HepG2 (cell line): ENCODE measurements around the gene CAP2.

Experiments used
- BRCA1 ChIP-seq: sonication (generic); formaldehyde crosslinking; IDR thresholded peaks from 2 replicates; pipeline ENCODE4 v1.4.0; 2020; ENCODE audit warnings: missing genetic modification reagents
- GLMP ChIP-seq: sonication (generic); formaldehyde crosslinking; IDR thresholded peaks from 2 replicates; pipeline ENCODE4 v1.9.0; 2021; ENCODE audit warnings: missing genetic modification reagents, mild to moderate bottlenecking, borderline replicate concordance
- JUND ChIP-seq: sonication (generic); formaldehyde crosslinking; IDR thresholded peaks from 2 replicates; pipeline ENCODE4 v1.8.0; 2022; ENCODE audit warnings: mild to moderate bottlenecking, missing genetic modification reagents
- RXRA ChIP-seq: sonication (generic); formaldehyde crosslinking; IDR thresholded peaks from 2 replicates; pipeline ENCODE4 v1.5.1; 2020; ENCODE audit warnings: missing genetic modification reagents
- YY1 ChIP-seq: IDR thresholded peaks from 2 replicates; pipeline ENCODE4 v1.6.1; 2011; ENCODE audit warnings: low read length, low read depth, moderate library complexity, mild to moderate bottlenecking; ENCODE audit not compliant: insufficient read depth, insufficient replicate concordance
- ZNF737 ChIP-seq: sonication (generic); formaldehyde crosslinking; IDR thresholded peaks from 2 replicates; pipeline ENCODE4 v1.5.0; 2020; ENCODE audit warnings: missing genetic modification reagents, mild to moderate bottlenecking, borderline replicate concordance
- TF ChIP-seq, protein P1 (sequence below): IDR thresholded peaks from 2 replicates; pipeline ENCODE4 v1.6.1; 2018; ENCODE audit warnings: missing genetic modification reagents, mild to moderate bottlenecking, missing compliant biosample characterization
- TF ChIP-seq, protein P2 (sequence below): sonication (generic); formaldehyde crosslinking; IDR thresholded peaks from 2 replicates; pipeline ENCODE4 v1.5.0; 2020; ENCODE audit warnings: mild to moderate bottlenecking, missing genetic modification reagents, moderate library complexity

GRCh38 chr6:17389274-17389847 is 4.0 kb upstream of the CAP2 start:
- TF ChIP-seq BRCA1 (CRISPR knock-in tag) (no peak), RXRA (no peak), JUND (CRISPR knock-in tag) (no peak), GLMP (CRISPR knock-in tag) (no peak), YY1 (no peak), ZNF737 (CRISPR knock-in tag) (no peak)
- TF ChIP-seq, protein P1, sequence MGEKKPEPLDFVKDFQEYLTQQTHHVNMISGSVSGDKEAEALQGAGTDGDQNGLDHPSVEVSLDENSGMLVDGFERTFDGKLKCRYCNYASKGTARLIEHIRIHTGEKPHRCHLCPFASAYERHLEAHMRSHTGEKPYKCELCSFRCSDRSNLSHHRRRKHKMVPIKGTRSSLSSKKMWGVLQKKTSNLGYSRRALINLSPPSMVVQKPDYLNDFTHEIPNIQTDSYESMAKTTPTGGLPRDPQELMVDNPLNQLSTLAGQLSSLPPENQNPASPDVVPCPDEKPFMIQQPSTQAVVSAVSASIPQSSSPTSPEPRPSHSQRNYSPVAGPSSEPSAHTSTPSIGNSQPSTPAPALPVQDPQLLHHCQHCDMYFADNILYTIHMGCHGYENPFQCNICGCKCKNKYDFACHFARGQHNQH (CRISPR knock-in tag), result no peak
- TF ChIP-seq, protein P2, sequence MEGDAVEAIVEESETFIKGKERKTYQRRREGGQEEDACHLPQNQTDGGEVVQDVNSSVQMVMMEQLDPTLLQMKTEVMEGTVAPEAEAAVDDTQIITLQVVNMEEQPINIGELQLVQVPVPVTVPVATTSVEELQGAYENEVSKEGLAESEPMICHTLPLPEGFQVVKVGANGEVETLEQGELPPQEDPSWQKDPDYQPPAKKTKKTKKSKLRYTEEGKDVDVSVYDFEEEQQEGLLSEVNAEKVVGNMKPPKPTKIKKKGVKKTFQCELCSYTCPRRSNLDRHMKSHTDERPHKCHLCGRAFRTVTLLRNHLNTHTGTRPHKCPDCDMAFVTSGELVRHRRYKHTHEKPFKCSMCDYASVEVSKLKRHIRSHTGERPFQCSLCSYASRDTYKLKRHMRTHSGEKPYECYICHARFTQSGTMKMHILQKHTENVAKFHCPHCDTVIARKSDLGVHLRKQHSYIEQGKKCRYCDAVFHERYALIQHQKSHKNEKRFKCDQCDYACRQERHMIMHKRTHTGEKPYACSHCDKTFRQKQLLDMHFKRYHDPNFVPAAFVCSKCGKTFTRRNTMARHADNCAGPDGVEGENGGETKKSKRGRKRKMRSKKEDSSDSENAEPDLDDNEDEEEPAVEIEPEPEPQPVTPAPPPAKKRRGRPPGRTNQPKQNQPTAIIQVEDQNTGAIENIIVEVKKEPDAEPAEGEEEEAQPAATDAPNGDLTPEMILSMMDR (CRISPR knock-in tag), result no peak
